ENCODE results near the gene RNF5. TPM values are rescaled to one million over a fixed set of nuclear protein-coding genes. Genes with fewer than 3 reads are reported as not detected.

Gene RNF5
- total RNA-seq, 1 experiment from 2014 or later: 82.3 TPM

DNA sequence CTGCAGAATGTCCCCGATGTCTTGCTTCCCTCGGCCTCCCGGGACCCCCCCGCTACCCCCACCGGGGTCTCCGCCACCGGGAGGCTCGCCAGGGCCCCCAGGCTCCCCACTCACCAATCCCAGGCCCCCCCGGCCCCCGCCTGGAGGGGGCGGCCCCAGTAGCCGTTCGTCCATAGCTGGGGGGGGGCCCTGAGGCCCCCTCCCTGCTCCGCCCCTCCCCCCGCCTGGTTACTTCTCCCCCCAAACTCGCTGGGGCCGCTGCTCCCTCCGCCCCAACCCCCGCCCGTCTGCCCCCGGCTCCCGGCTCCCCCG is 11.5 kb downstream of the RNF5 start:
- no peak for ATAC-seq
- TF ChIP-seq, protein P1, sequence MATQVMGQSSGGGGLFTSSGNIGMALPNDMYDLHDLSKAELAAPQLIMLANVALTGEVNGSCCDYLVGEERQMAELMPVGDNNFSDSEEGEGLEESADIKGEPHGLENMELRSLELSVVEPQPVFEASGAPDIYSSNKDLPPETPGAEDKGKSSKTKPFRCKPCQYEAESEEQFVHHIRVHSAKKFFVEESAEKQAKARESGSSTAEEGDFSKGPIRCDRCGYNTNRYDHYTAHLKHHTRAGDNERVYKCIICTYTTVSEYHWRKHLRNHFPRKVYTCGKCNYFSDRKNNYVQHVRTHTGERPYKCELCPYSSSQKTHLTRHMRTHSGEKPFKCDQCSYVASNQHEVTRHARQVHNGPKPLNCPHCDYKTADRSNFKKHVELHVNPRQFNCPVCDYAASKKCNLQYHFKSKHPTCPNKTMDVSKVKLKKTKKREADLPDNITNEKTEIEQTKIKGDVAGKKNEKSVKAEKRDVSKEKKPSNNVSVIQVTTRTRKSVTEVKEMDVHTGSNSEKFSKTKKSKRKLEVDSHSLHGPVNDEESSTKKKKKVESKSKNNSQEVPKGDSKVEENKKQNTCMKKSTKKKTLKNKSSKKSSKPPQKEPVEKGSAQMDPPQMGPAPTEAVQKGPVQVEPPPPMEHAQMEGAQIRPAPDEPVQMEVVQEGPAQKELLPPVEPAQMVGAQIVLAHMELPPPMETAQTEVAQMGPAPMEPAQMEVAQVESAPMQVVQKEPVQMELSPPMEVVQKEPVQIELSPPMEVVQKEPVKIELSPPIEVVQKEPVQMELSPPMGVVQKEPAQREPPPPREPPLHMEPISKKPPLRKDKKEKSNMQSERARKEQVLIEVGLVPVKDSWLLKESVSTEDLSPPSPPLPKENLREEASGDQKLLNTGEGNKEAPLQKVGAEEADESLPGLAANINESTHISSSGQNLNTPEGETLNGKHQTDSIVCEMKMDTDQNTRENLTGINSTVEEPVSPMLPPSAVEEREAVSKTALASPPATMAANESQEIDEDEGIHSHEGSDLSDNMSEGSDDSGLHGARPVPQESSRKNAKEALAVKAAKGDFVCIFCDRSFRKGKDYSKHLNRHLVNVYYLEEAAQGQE (IDR thresholded peaks at IDR 0.05; ENCODE audit: insufficient read depth in 1 of 2, low read depth in 2 of 2, low read length in 1 of 2): no peak
- no peak for TF ChIP-seq CTCF (IDR thresholded peaks at IDR 0.05)
- no peak for TF ChIP-seq SIN3A (IDR thresholded peaks at IDR 0.05; ENCODE audit: borderline replicate concordance, insufficient read depth, low read depth, low read length)
- TF ChIP-seq TCF7L2 (IDR thresholded peaks at IDR 0.05; ENCODE audit: low read depth, low read length): no peak
- TF ChIP-seq POLR2AphosphoS5 (IDR thresholded peaks at IDR 0.05; ENCODE audit: low read depth, low read length): no peak
- in situ Hi-C loops (cut with HindIII; ENCODE audit: low pct_unique_long_range_greater_than_20kb, low sequenced_read_pairs): no loop called here
- Histone ChIP-seq H3K27me3 (ENCODE audit: control insufficient read depth, insufficient read depth, low read length) (no peaks in the 10 kb centered on the region), H3K9me3 (ENCODE audit: control insufficient read depth, insufficient read depth, low read depth, low read length) (no peaks in the 10 kb centered on the region), H3K4me1 (ENCODE audit: control insufficient read depth, insufficient read depth, low read length) (peaks cover 30% of the 10 kb centered on the region), H3K36me3 (ENCODE audit: control insufficient read depth, insufficient read depth, low read length) (no peaks in the 10 kb centered on the region; the same call in 1 of the 2 replicates), H3K27ac (ENCODE audit: low read length) (peak overlapping the region; percentile 73), H3K4me3 (ENCODE audit: low read depth in 2 of 2, low read length in 2 of 2) (peak overlapping the region; percentile 42 to 74)
- ChIA-PET CTCF (no interaction called here), POLR2A (no interaction called here)
- BruUV-seq (replicated peaks): no TSS peak
- no peak for DNase-seq (ENCODE audit: low read depth, low spot score)
- intact Hi-C loops (cut with micrococcal nuclease; ENCODE audit: unreplicated experiment): loop anchor here (10.0 kb wide), 1 partner anchor 75 kb away; no protein-coding TSS in a partner anchor

- TF ChIP-seq SIN3A (IDR thresholded peaks at IDR 0.05; ENCODE audit: borderline replicate concordance, insufficient read depth, low read depth, low read length) (no peak), POLR2AphosphoS5 (IDR thresholded peaks at IDR 0.05; ENCODE audit: low read depth, low read length) (peak; percentile 64)
- DNase-seq (ENCODE audit: low read depth, low spot score) (no peak), ATAC-seq (peak; percentile 79)
- POLR2A ChIA-PET: interaction anchor here (0.6 kb wide), 1 partner anchor 11 kb away, joined by 10 read pairs; no protein-coding TSS in a partner anchor
- H3K4me1 ChIP-seq (ENCODE audit: control insufficient read depth, insufficient read depth, low read length): peaks cover 32% of the 10 kb centered on the region
- H3K27me3 ChIP-seq (ENCODE audit: control insufficient read depth, insufficient read depth, low read length): no peaks in the 10 kb centered on the region
- intact Hi-C loops (cut with micrococcal nuclease; ENCODE audit: unreplicated experiment) (loop anchor here (10.0 kb wide), 1 partner anchor 75 kb away; no protein-coding TSS in a partner anchor), in situ Hi-C loops (cut with HindIII; ENCODE audit: low pct_unique_long_range_greater_than_20kb, low sequenced_read_pairs) (no loop called here)
- TSS peak; percentile 96 for BruUV-seq (replicated peaks)
- CTCF ChIA-PET: no interaction called here
- H3K27ac ChIP-seq (ENCODE audit: low read length): peak within 1 kb of the TSS; percentile 94
- no peaks in the 10 kb centered on the region for H3K9me3 ChIP-seq (ENCODE audit: control insufficient read depth, insufficient read depth, low read depth, low read length)
- H3K36me3 ChIP-seq (ENCODE audit: control insufficient read depth, insufficient read depth, low read length): no peaks in the 10 kb centered on the region; the same call in 1 of the 2 replicates
- peak within 1 kb of the TSS; percentile 42 to 74 for H3K4me3 ChIP-seq (ENCODE audit: low read depth in 2 of 2, low read length in 2 of 2)
Observed at GRCh38 chr6:32190054-32190851, 12.0 kb downstream of the RNF5 start, which contains the start of gene PBX2. PBX2 (minus strand) TSS chr6:32190202; CDS start chr6:32189915, 287 bp downstream.

Data from Panc1 (cell line).